Activated CD4-positive, CD25-positive, alpha-beta regulatory T cell treated with anti-CD3 and anti-CD28 coated beads, Interleukin-2, amount 50 U/mL, for 16 hours (primary cell): ENCODE data around the gene CDK19.

Source experiments
- DNase-seq: peaks from one replicate; pipeline ENCODE4 v3.0.0-alpha.2; 2020; ENCODE audit warnings: low read depth, low spot score

CDK19 gene

GRCh38 chr6:110660066-110660655 lies 155.1 kb downstream of the CDK19 start:
- no peak for DNase-seq

- DNase-seq, result no peak
These were observed 156.5 kb downstream of the CDK19 start for GRCh38 chr6:110658631-110659211.

GRCh38 chr6:110656492-110656891 lies 158.8 kb downstream of the CDK19 start:
- DNase-seq, result no peak

GRCh38 chr6:110655821-110656220 lies 159.4 kb downstream of the CDK19 start:
- no peak for DNase-seq

- DNase-seq, result no peak
These were observed 161.0 kb downstream of the CDK19 start for GRCh38 chr6:110654096-110654820.

- no peak for DNase-seq
These were observed 161.9 kb downstream of the CDK19 start for GRCh38 chr6:110653381-110653780.

- DNase-seq, result no peak
These were observed 162.7 kb downstream of the CDK19 start for GRCh38 chr6:110652520-110652919.

GRCh38 chr6:110650755-110651154 lies 164.5 kb downstream of the CDK19 start:
- no peak for DNase-seq

GRCh38 chr6:110649704-110650103 lies 165.6 kb downstream of the CDK19 start:
- no peak for DNase-seq

- no peak for DNase-seq
These were observed 168.0 kb downstream of the CDK19 start for GRCh38 chr6:110646951-110647910.

- DNase-seq, result no peak
These were observed 168.9 kb downstream of the CDK19 start for GRCh38 chr6:110646419-110646698.

- no peak for DNase-seq
These were observed 169.4 kb downstream of the CDK19 start for GRCh38 chr6:110645685-110646418.

- no peak for DNase-seq
These were observed 172.1 kb downstream of the CDK19 start for GRCh38 chr6:110643175-110643574.

- no peak for DNase-seq
These were observed 172.6 kb downstream of the CDK19 start for GRCh38 chr6:110642711-110643110.

- no peak for DNase-seq
These were observed 178.5 kb downstream of the CDK19 start for GRCh38 chr6:110636781-110637180.

- DNase-seq, result no peak
These were observed 180.2 kb downstream of the CDK19 start for GRCh38 chr6:110635096-110635495.

- DNase-seq, result no peak
These were observed 181.5 kb downstream of the CDK19 start for GRCh38 chr6:110633731-110634213.

GRCh38 chr6:110629153-110629552 lies 186.1 kb downstream of the CDK19 start:
- no peak for DNase-seq

- no peak for DNase-seq
These were observed 186.9 kb downstream of the CDK19 start for GRCh38 chr6:110628330-110628729.

GRCh38 chr6:110626442-110626841 lies 188.8 kb downstream of the CDK19 start:
- DNase-seq, result no peak

GRCh38 chr6:110625883-110626282 lies 189.4 kb downstream of the CDK19 start:
- no peak for DNase-seq
